Sigmoid colon (tissue), 7 donors: ENCODE data around the gene WFIKKN1. TPM values are rescaled to one million over a fixed set of nuclear protein-coding genes. Genes with fewer than 3 reads are reported as not detected.

Experiments
- DNase-seq: peaks from one replicate; pipeline ENCODE4 v3.0.0-alpha.2; 2019
- H3K27ac ChIP-seq, 4 donors: fragments of 200-600 bp; sonication (generic); one replicate each; pipeline ENCODE4 v1.5.1; 2016 to 2019; ENCODE audit warnings: mild to moderate bottlenecking in 1 of 4
- H3K27me3 ChIP-seq, 3 donors: fragments of 200-600 bp; sonication (generic); one replicate each; pipeline ENCODE4 v1.5.1; 2019; ENCODE audit warnings: mild to moderate bottlenecking in 1 of 3
- H3K36me3 ChIP-seq, 4 donors: fragments of 200-600 bp; sonication (generic); one replicate each; pipeline ENCODE4 v1.5.1; 2016 to 2019
- H3K4me1 ChIP-seq, 4 donors: fragments of 200-600 bp; sonication (generic); one replicate each; pipeline ENCODE4 v1.5.1; 2017 to 2019
- H3K4me3 ChIP-seq, 4 donors: fragments of 200-600 bp; sonication (generic); one replicate each; pipeline ENCODE4 v1.5.1; 2017 to 2019; ENCODE audit warnings: mild to moderate bottlenecking in 2 of 4, moderate library complexity in 1 of 4
- H3K9me3 ChIP-seq, 4 donors: fragments of 200-600 bp in 3 of 4; sonication (generic) in 3 of 4; one replicate each; pipeline versions ENCODE4 v1.5.1 to v1.6.1; 2013 to 2019
- CTCF ChIP-seq, 4 experiments: fragments of 450-650 bp in 3 of 4; fragments of 200-600 bp in 1 of 4; IDR thresholded peaks; one replicate each; pipeline ENCODE4 v1.5.1; 2016 to 2019; ENCODE audit warnings: antibody characterized with exemption in 4 of 4, mild to moderate bottlenecking in 3 of 4, moderate library complexity in 2 of 4
- EP300 ChIP-seq, 4 donors: sonication (generic); formaldehyde crosslinking; IDR thresholded peaks; one replicate each; pipeline ENCODE4 v1.6.1; 2017; ENCODE audit warnings: antibody characterized with exemption in 4 of 4
- POLR2A ChIP-seq, 2 donors: fragments of 450-650 bp; IDR thresholded peaks; one replicate each; pipeline ENCODE4 v1.6.1; 2016; ENCODE audit warnings: antibody characterized with exemption in 2 of 2, mild to moderate bottlenecking in 2 of 2, moderate library complexity in 2 of 2
- POLR2AphosphoS5 ChIP-seq, 4 donors: sonication (generic); formaldehyde crosslinking; IDR thresholded peaks; one replicate each; pipeline ENCODE4 v1.6.1; 2017; ENCODE audit warnings: antibody characterized with exemption in 4 of 4
- WGBS, 2 donors: extraction: QIAGEN DNeasy Blood & Tissue Kit; methylation state at CpG; one replicate each; pipeline ENCODE4 v1.1.7; 2013; 5-methylcytosine and 5-hydroxymethylcytosine counted together
- intact Hi-C: fragments of 100-400 bp; cut with DNase I; formaldehyde crosslinking; loops from one replicate; pipeline ENCODE4 v1.15.1; 2023
- polyA plus RNA-seq, 3 donors: library from polyadenylated mRNA; stranded (reverse); fragments of 200-250 nt; gene quantifications; one replicate each; pipeline ENCODE4 v1.2.3, GENCODE V29; 2013
- total RNA-seq, 4 donors: library from RNA; depleted of rRNA; stranded (reverse); fragments of >200 nt; gene quantifications; one replicate each; pipeline ENCODE4 v1.1.0, GENCODE V29; 2016
- donor health status: healthy with polysubstance abuse.
- donor health status: Bipolar disorder and iron deficiency.
- donor health status: healthy.

The WFIKKN1 gene
- total and polyA plus RNA-seq, 7 donors = 0.27 to 1.4 (median 0.49) TPM

GRCh38 chr16:652454-653305 is 21.9 kb downstream of the WFIKKN1 start:
- Histone ChIP-seq H3K4me1 (peaks cover 0 to 27% (median 23%) of the 10 kb centered on the region in 4 donors), H3K9me3 (no peaks in the 10 kb centered on the region), H3K27me3 (no peaks in the 10 kb centered on the region), H3K4me3 (no peak overlapping the region), H3K27ac (no peak overlapping the region), H3K36me3 (peaks cover 0 to 43% (median 0%) of the 10 kb centered on the region in 4 donors)
- no peak for TF ChIP-seq CTCF (IDR thresholded peaks at IDR 0.05)
- no peak for TF ChIP-seq POLR2AphosphoS5 (IDR thresholded peaks at IDR 0.05)
- TF ChIP-seq EP300 (IDR thresholded peaks at IDR 0.05) = no peak
- no peak for TF ChIP-seq POLR2A (IDR thresholded peaks at IDR 0.05)
- DNase-seq = no peak
- 86 to 90% methylated on average over 28 of the region's 28 CpGs for WGBS, 2 donors
- intact Hi-C loops = no loop called here

DNA sequence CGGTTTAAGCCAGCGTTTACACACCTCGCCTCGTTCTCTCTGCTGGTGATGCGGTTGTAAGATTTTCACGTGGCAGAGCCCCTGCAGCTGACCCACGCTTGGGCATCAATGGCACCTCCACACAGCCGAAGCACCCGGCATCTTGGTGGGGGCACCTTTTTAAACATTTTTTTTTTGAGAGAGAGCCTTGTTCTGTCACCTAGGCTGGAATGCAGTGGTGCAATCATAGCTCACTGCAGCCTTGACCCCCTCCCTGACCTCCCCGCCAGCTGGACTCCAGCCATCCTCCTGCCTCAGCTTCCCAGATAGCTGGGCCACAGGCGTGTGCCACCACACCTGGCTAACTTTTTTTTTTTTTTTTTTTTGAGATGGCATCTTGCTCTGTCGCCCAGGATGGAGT is 23.2 kb downstream of the WFIKKN1 start:
- no peaks in the 10 kb centered on the region for H3K27me3 ChIP-seq
- peaks cover 0 to 54% (median 3%) of the 10 kb centered on the region in 4 donors for H3K36me3 ChIP-seq
- peaks cover 0 to 15% (median 13%) of the 10 kb centered on the region in 4 donors for H3K4me1 ChIP-seq
- 93% methylated on average over 12 of the region's 12 CpGs for WGBS, 2 donors
- TF ChIP-seq EP300 (IDR thresholded peaks at IDR 0.05) = no peak
- no peak for TF ChIP-seq POLR2A (IDR thresholded peaks at IDR 0.05)
- no peak for TF ChIP-seq POLR2AphosphoS5 (IDR thresholded peaks at IDR 0.05)
- TF ChIP-seq CTCF (IDR thresholded peaks at IDR 0.05) = no peak
- no peak for DNase-seq
- intact Hi-C loops = no loop called here
- no peaks in the 10 kb centered on the region for H3K9me3 ChIP-seq
- no peak overlapping the region for H3K4me3 ChIP-seq
- no peak overlapping the region for H3K27ac ChIP-seq

DNA sequence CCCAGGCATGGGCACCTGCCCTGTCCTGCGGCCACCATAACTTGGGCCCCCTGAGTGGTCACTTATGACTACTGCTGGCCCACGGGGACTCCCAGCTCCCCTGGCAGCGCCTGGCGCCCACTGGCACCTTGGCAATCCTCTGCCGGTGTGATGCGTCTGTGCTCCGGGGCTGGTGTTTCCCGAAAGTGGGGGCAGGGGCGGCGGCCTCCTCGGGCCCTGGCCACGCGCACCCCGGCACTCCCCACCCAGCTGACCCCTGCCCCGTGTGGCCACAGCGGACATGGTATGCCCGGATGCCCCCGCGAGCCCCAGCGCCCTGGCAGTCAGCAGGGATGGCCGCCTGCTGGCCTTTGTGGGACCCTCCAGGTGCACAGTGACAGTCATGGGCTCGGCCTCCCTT is 26.7 kb downstream of the WFIKKN1 start:
- H3K4me3 ChIP-seq = no peak overlapping the region
- peaks cover 0 to 19% (median 14%) of the 10 kb centered on the region in 4 donors for H3K4me1 ChIP-seq
- WGBS, 2 donors = 95 to 96% methylated on average over 22 of the region's 22 CpGs
- H3K9me3 ChIP-seq = no peaks in the 10 kb centered on the region
- H3K27ac ChIP-seq = no peak overlapping the region
- no peaks in the 10 kb centered on the region for H3K27me3 ChIP-seq
- intact Hi-C loops = no loop called here
- no peak for TF ChIP-seq POLR2AphosphoS5 (IDR thresholded peaks at IDR 0.05)
- TF ChIP-seq CTCF (IDR thresholded peaks at IDR 0.05) = no peak
- TF ChIP-seq EP300 (IDR thresholded peaks at IDR 0.05) = no peak
- TF ChIP-seq POLR2A (IDR thresholded peaks at IDR 0.05) = no peak
- peaks cover 0 to 48% (median 3%) of the 10 kb centered on the region in 4 donors for H3K36me3 ChIP-seq
- no peak for DNase-seq

- WGBS, 2 donors = 92% methylated on average over 35 of the region's 35 CpGs
- intact Hi-C loops = no loop called here
- Histone ChIP-seq H3K9me3 (no peaks in the 10 kb centered on the region), H3K4me3 (no peak overlapping the region), H3K27me3 (no peaks in the 10 kb centered on the region), H3K36me3 (peaks cover 0 to 35% (median 3%) of the 10 kb centered on the region in 4 donors), H3K4me1 (peaks cover 0 to 19% (median 14%) of the 10 kb centered on the region in 4 donors), H3K27ac (no peak overlapping the region)
- TF ChIP-seq CTCF (IDR thresholded peaks at IDR 0.05) (no peak), POLR2A (IDR thresholded peaks at IDR 0.05) (no peak), EP300 (IDR thresholded peaks at IDR 0.05) (no peak), POLR2AphosphoS5 (IDR thresholded peaks at IDR 0.05) (no peak)
- no peak for DNase-seq
These were observed 28.1 kb downstream of the WFIKKN1 start for GRCh38 chr16:658679-659571.
